Nephron (organoid): ENCODE data around the gene ITIH2.

ENCODE experiments used
- H3K27ac Mint-ChIP-seq, 3 experiments: 2 replicates each; pipeline ENCODE4 v1.8.0; 2020; ENCODE audit warnings: mixed read lengths in 3 of 3, mild to moderate bottlenecking in 2 of 3, moderate library complexity in 1 of 3
- H3K27me3 Mint-ChIP-seq: 2 replicates; pipeline ENCODE4 v1.8.0; 2021; ENCODE audit warnings: low read depth, mild to moderate bottlenecking, moderate library complexity, mixed read lengths
- H3K36me3 Mint-ChIP-seq: 2 replicates; pipeline ENCODE4 v1.8.0; 2020; ENCODE audit warnings: low read depth, mixed read lengths
- H3K4me1 Mint-ChIP-seq: 2 replicates; pipeline ENCODE4 v1.8.0; 2020; ENCODE audit warnings: mixed read lengths
- H3K4me3 Mint-ChIP-seq, 3 experiments: 2 replicates each; pipeline ENCODE4 v1.8.0; 2020; ENCODE audit warnings: mild to moderate bottlenecking in 3 of 3, mixed read lengths in 3 of 3, moderate library complexity in 2 of 3
- H3K9me3 Mint-ChIP-seq: 2 replicates; pipeline ENCODE4 v1.8.0; 2020; ENCODE audit warnings: mixed read lengths
- CTCF ChIP-seq, 3 experiments: fragments of 200-600 bp; sonication (generic); IDR thresholded peaks; one replicate each; pipeline ENCODE4 v1.5.0; 2021; ENCODE audit warnings: antibody characterized with exemption in 3 of 3; ENCODE audit not compliant: unreplicated experiment in 3 of 3

The ITIH2 gene

GRCh38 chr10:7704071-7705016 is 1.2 kb downstream of the ITIH2 start:
- no peak overlapping the region for H3K4me3 Mint-ChIP-seq
- H3K36me3 Mint-ChIP-seq = no peaks in the 10 kb centered on the region
- H3K27me3 Mint-ChIP-seq = peaks cover 11% of the 10 kb centered on the region
- no peaks in the 10 kb centered on the region for H3K9me3 Mint-ChIP-seq
- peak overlapping the region in 2 of 3 experiments; percentile 57 to 61 for H3K27ac Mint-ChIP-seq
- peaks cover 15% of the 10 kb centered on the region for H3K4me1 Mint-ChIP-seq
- no peak for TF ChIP-seq CTCF (IDR thresholded peaks at IDR 0.05; ENCODE audit: unreplicated experiment in 3 of 3)

GRCh38 chr10:7705341-7705740 is 2.2 kb downstream of the ITIH2 start:
- no peaks in the 10 kb centered on the region for H3K36me3 Mint-ChIP-seq

GRCh38 chr10:7706534-7707073 is 3.5 kb downstream of the ITIH2 start:
- TF ChIP-seq CTCF (IDR thresholded peaks at IDR 0.05; ENCODE audit: unreplicated experiment in 3 of 3) = no peak
- no peaks in the 10 kb centered on the region for H3K36me3 Mint-ChIP-seq
- no peak overlapping the region for H3K4me3 Mint-ChIP-seq
- H3K27me3 Mint-ChIP-seq = peaks cover 11% of the 10 kb centered on the region
- peaks cover 15% of the 10 kb centered on the region for H3K4me1 Mint-ChIP-seq
- peak overlapping the region; percentile 72 to 78 (median 75) for H3K27ac Mint-ChIP-seq
- no peaks in the 10 kb centered on the region for H3K9me3 Mint-ChIP-seq

More at GRCh38 chr10:7705341-7705740, 2.2 kb downstream of the ITIH2 start:
- no peak overlapping the region for H3K4me3 Mint-ChIP-seq
- H3K27me3 Mint-ChIP-seq = peaks cover 11% of the 10 kb centered on the region
- TF ChIP-seq CTCF (IDR thresholded peaks at IDR 0.05; ENCODE audit: unreplicated experiment in 3 of 3) = no peak
- no peaks in the 10 kb centered on the region for H3K9me3 Mint-ChIP-seq
- peaks cover 15% of the 10 kb centered on the region for H3K4me1 Mint-ChIP-seq
- H3K27ac Mint-ChIP-seq = peak overlapping the region in 1 of 3 experiments; percentile 78

- Mint-ChIP-seq H3K27me3 (peaks cover 11% of the 10 kb centered on the region), H3K4me1 (peaks cover 15% of the 10 kb centered on the region), H3K27ac (peak overlapping the region; percentile 45 to 78 (median 75)), H3K4me3 (no peak overlapping the region), H3K36me3 (no peaks in the 10 kb centered on the region), H3K9me3 (no peaks in the 10 kb centered on the region)
- no peak for TF ChIP-seq CTCF (IDR thresholded peaks at IDR 0.05; ENCODE audit: unreplicated experiment in 3 of 3)
Measured at GRCh38 chr10:7707102-7707501, 4.0 kb downstream of the ITIH2 start.

- TF ChIP-seq CTCF (IDR thresholded peaks at IDR 0.05; ENCODE audit: unreplicated experiment in 3 of 3) = no peak
- Mint-ChIP-seq H3K27ac (peak overlapping the region in 1 of 3 experiments; percentile 69), H3K9me3 (no peaks in the 10 kb centered on the region), H3K4me3 (no peak overlapping the region), H3K36me3 (no peaks in the 10 kb centered on the region), H3K4me1 (peaks cover 7% of the 10 kb centered on the region), H3K27me3 (peaks cover 11% of the 10 kb centered on the region)
Measured at GRCh38 chr10:7707858-7708622, 4.9 kb downstream of the ITIH2 start.
